Measurements from ENCODE around the gene SUMO4. TPM values are rescaled to one million over a fixed set of nuclear protein-coding genes. Genes with fewer than 3 reads are reported as not detected.
A peak's percentile ranks its signal among the peaks of the same experiment; 100 is the strongest.

Gene SUMO4
- total RNA-seq, 2 experiments from 2014 or later, result 10.1 TPM

GRCh38 chr6:149368065-149368464, 32.0 kb upstream of the SUMO4 start:
- Mint-ChIP-seq H3K4me1 (ENCODE audit: low read depth) (peaks cover 44% of the 10 kb centered on the region), H3K27me3 (ENCODE audit: low read depth) (no peaks in the 10 kb centered on the region), H3K36me3 (ENCODE audit: low read depth) (peaks cover 39% of the 10 kb centered on the region), H3K9me3 (ENCODE audit: insufficient read depth) (no peaks in the 10 kb centered on the region), H3K27ac (no peak overlapping the region), H3K4me3 (no peak overlapping the region)
- DNase-seq (no peak), ATAC-seq (peak; percentile 78)
- CTCF ChIA-PET, result interaction anchor here (1.1 to 1.8 kb wide), 3 partner anchors 64 to 339 kb away, joined by 3 to 5 read pairs (median 3); no protein-coding TSS in a partner anchor
- POLR2A ChIA-PET, result interaction anchor here (0.9 to 1.1 kb wide), 2 partner anchors 51 to 210 kb away, joined by 3 to 4 read pairs; partner anchors contain the start of gene TAB2

GRCh38 chr6:149371154-149371553, 28.9 kb upstream of the SUMO4 start:
- H3K36me3 Mint-ChIP-seq (ENCODE audit: low read depth), result peaks cover 55% of the 10 kb centered on the region
- CTCF ChIA-PET, result interaction anchor here (0.7 to 2.1 kb wide), 2 partner anchors 11 to 22 kb away, joined by 3 to 7 read pairs; no protein-coding TSS in a partner anchor

GRCh38 chr6:149372062-149372461, 28.0 kb upstream of the SUMO4 start:
- DNase-seq (no peak), ATAC-seq (no peak)
- Mint-ChIP-seq H3K27me3 (ENCODE audit: low read depth) (no peaks in the 10 kb centered on the region), H3K4me1 (ENCODE audit: low read depth) (peaks cover 49% of the 10 kb centered on the region), H3K36me3 (ENCODE audit: low read depth) (peaks cover 62% of the 10 kb centered on the region), H3K27ac (no peak overlapping the region), H3K4me3 (no peak overlapping the region), H3K9me3 (ENCODE audit: insufficient read depth) (no peaks in the 10 kb centered on the region)
- ChIA-PET CTCF (no interaction called here), POLR2A (no interaction called here)

More at GRCh38 chr6:149371154-149371553, 28.9 kb upstream of the SUMO4 start:
- H3K4me3 Mint-ChIP-seq, result no peak overlapping the region
- H3K27me3 Mint-ChIP-seq (ENCODE audit: low read depth), result no peaks in the 10 kb centered on the region
- no peaks in the 10 kb centered on the region for H3K9me3 Mint-ChIP-seq (ENCODE audit: insufficient read depth)
- DNase-seq, result no peak
- peaks cover 43% of the 10 kb centered on the region for H3K4me1 Mint-ChIP-seq (ENCODE audit: low read depth)
- ATAC-seq, result no peak
- peak overlapping the region; percentile 65 for H3K27ac Mint-ChIP-seq
- POLR2A ChIA-PET, result no interaction called here

- ChIA-PET POLR2A (no interaction called here), CTCF (interaction anchor here (0.7 to 0.9 kb wide), 2 partner anchors 12 to 311 kb away, joined by 3 to 4 read pairs; no protein-coding TSS in a partner anchor)
- DNase-seq (no peak), ATAC-seq (no peak)
- Mint-ChIP-seq H3K4me1 (ENCODE audit: low read depth) (peaks cover 53% of the 10 kb centered on the region), H3K27me3 (ENCODE audit: low read depth) (no peaks in the 10 kb centered on the region), H3K27ac (no peak overlapping the region), H3K4me3 (no peak overlapping the region), H3K9me3 (ENCODE audit: insufficient read depth) (no peaks in the 10 kb centered on the region), H3K36me3 (ENCODE audit: low read depth) (peaks cover 73% of the 10 kb centered on the region)
Measured at GRCh38 chr6:149373511-149373910, 26.6 kb upstream of the SUMO4 start.

- H3K27ac Mint-ChIP-seq, result no peak overlapping the region
Measured at GRCh38 chr6:149379977-149380376, 20.1 kb upstream of the SUMO4 start.

GRCh38 chr6:149380523-149380922, 19.5 kb upstream of the SUMO4 start:
- no peaks in the 10 kb centered on the region for H3K27me3 Mint-ChIP-seq (ENCODE audit: low read depth)
- DNase-seq, result no peak
- ChIA-PET POLR2A (no interaction called here), CTCF (interaction anchor here (2.1 to 2.6 kb wide), 2 partner anchors 10 to 11 kb away, joined by 5 to 7 read pairs; no protein-coding TSS in a partner anchor)
- peaks cover 88% of the 10 kb centered on the region for H3K36me3 Mint-ChIP-seq (ENCODE audit: low read depth)
- H3K9me3 Mint-ChIP-seq (ENCODE audit: insufficient read depth), result peaks cover 11% of the 10 kb centered on the region
- H3K4me3 Mint-ChIP-seq, result no peak overlapping the region
- H3K4me1 Mint-ChIP-seq (ENCODE audit: low read depth), result peaks cover 52% of the 10 kb centered on the region
- no peak for ATAC-seq
- no peak overlapping the region for H3K27ac Mint-ChIP-seq

More at GRCh38 chr6:149379977-149380376, 20.1 kb upstream of the SUMO4 start:
- DNase-seq (no peak), ATAC-seq (no peak)
- Mint-ChIP-seq H3K9me3 (ENCODE audit: insufficient read depth) (peaks cover 7% of the 10 kb centered on the region), H3K4me1 (ENCODE audit: low read depth) (peaks cover 55% of the 10 kb centered on the region), H3K27me3 (ENCODE audit: low read depth) (no peaks in the 10 kb centered on the region), H3K36me3 (ENCODE audit: low read depth) (peaks cover 87% of the 10 kb centered on the region), H3K4me3 (no peak overlapping the region)
- POLR2A ChIA-PET, result no interaction called here
- CTCF ChIA-PET, result interaction anchor here (2.1 kb wide), 1 partner anchor 12 kb away, joined by 5 read pairs; no protein-coding TSS in a partner anchor

- Mint-ChIP-seq H3K27me3 (ENCODE audit: low read depth) (no peaks in the 10 kb centered on the region), H3K36me3 (ENCODE audit: low read depth) (peaks cover 92% of the 10 kb centered on the region), H3K27ac (no peak overlapping the region), H3K9me3 (ENCODE audit: insufficient read depth) (peaks cover 30% of the 10 kb centered on the region), H3K4me1 (ENCODE audit: low read depth) (peaks cover 58% of the 10 kb centered on the region), H3K4me3 (no peak overlapping the region)
- no peak for DNase-seq
- CTCF ChIA-PET, result interaction anchor here (1.2 to 2.6 kb wide), 2 partner anchors 13 to 134 kb away, joined by 4 to 7 read pairs; no protein-coding TSS in a partner anchor
- ATAC-seq, result no peak
- POLR2A ChIA-PET, result no interaction called here
Measured at GRCh38 chr6:149383371-149383770, 16.7 kb upstream of the SUMO4 start.

GRCh38 chr6:149384464-149384863, 15.6 kb upstream of the SUMO4 start:
- Mint-ChIP-seq H3K4me3 (no peak overlapping the region), H3K9me3 (ENCODE audit: insufficient read depth) (peaks cover 30% of the 10 kb centered on the region), H3K27me3 (ENCODE audit: low read depth) (no peaks in the 10 kb centered on the region), H3K4me1 (ENCODE audit: low read depth) (peaks cover 48% of the 10 kb centered on the region), H3K36me3 (ENCODE audit: low read depth) (peaks cover 86% of the 10 kb centered on the region), H3K27ac (no peak overlapping the region)
- no peak for ATAC-seq
- CTCF ChIA-PET, result interaction anchor here (0.8 to 1.4 kb wide), 3 partner anchors 10 to 319 kb away, joined by 3 read pairs; no protein-coding TSS in a partner anchor
- DNase-seq, result no peak
- POLR2A ChIA-PET, result no interaction called here

- Mint-ChIP-seq H3K36me3 (ENCODE audit: low read depth) (peaks cover 88% of the 10 kb centered on the region), H3K9me3 (ENCODE audit: insufficient read depth) (peaks cover 30% of the 10 kb centered on the region), H3K27me3 (ENCODE audit: low read depth) (no peaks in the 10 kb centered on the region), H3K4me3 (no peak overlapping the region), H3K27ac (peak overlapping the region; percentile 26), H3K4me1 (ENCODE audit: low read depth) (peaks cover 53% of the 10 kb centered on the region)
- peak; percentile 58 for ATAC-seq
- ChIA-PET CTCF (interaction anchor here (1.2 to 1.4 kb wide), 2 partner anchors 12 to 46 kb away, joined by 4 read pairs; no protein-coding TSS in a partner anchor), POLR2A (no interaction called here)
- DNase-seq, result no peak
Measured at GRCh38 chr6:149385998-149386646, 13.9 kb upstream of the SUMO4 start.

GRCh38 chr6:149387779-149388512, 12.1 kb upstream of the SUMO4 start:
- Mint-ChIP-seq H3K27ac (no peak overlapping the region), H3K36me3 (ENCODE audit: low read depth) (peaks cover 88% of the 10 kb centered on the region), H3K27me3 (ENCODE audit: low read depth) (no peaks in the 10 kb centered on the region), H3K4me3 (no peak overlapping the region), H3K4me1 (ENCODE audit: low read depth) (peaks cover 57% of the 10 kb centered on the region), H3K9me3 (ENCODE audit: insufficient read depth) (peaks cover 30% of the 10 kb centered on the region)
- ATAC-seq, result no peak
- ChIA-PET POLR2A (interaction anchor here (0.6 kb wide), 1 partner anchor 363 kb away, joined by 4 read pairs; no protein-coding TSS in a partner anchor), CTCF (interaction anchor here (0.8 kb wide), 1 partner anchor 342 kb away, joined by 3 read pairs; no protein-coding TSS in a partner anchor)
- DNase-seq, result no peak

- peaks cover 86% of the 10 kb centered on the region for H3K36me3 Mint-ChIP-seq (ENCODE audit: low read depth)
- H3K9me3 Mint-ChIP-seq (ENCODE audit: insufficient read depth), result peaks cover 30% of the 10 kb centered on the region
- ChIA-PET CTCF (no interaction called here), POLR2A (no interaction called here)
- H3K27me3 Mint-ChIP-seq (ENCODE audit: low read depth), result no peaks in the 10 kb centered on the region
- no peak for DNase-seq
- H3K27ac Mint-ChIP-seq, result no peak overlapping the region
- H3K4me1 Mint-ChIP-seq (ENCODE audit: low read depth), result peaks cover 60% of the 10 kb centered on the region
- no peak overlapping the region for H3K4me3 Mint-ChIP-seq
- ATAC-seq, result no peak
Measured at GRCh38 chr6:149389509-149390297, 10.4 kb upstream of the SUMO4 start.

Measured in activated CD8-positive, alpha-beta T cell treated with anti-CD3 and anti-CD28 coated beads, Interleukin-2, amount 10 ng/mL, durations not matched to agents 7 days and 5 days (primary cell).